ENCODE measurements around the gene CCSER1. TPM values are rescaled to one million over a fixed set of nuclear protein-coding genes. Genes with fewer than 3 reads are reported as not detected.
"Not testable (repeated sequence)": the region's sequence is repeated elsewhere in the genome, so short reads cannot be mapped to it uniquely, and the experiment has no call there.

The CCSER1 gene
- total RNA-seq, 6 donors from 2014 or later: 4.4 to 26.1 (median 13.8) TPM

DNA sequence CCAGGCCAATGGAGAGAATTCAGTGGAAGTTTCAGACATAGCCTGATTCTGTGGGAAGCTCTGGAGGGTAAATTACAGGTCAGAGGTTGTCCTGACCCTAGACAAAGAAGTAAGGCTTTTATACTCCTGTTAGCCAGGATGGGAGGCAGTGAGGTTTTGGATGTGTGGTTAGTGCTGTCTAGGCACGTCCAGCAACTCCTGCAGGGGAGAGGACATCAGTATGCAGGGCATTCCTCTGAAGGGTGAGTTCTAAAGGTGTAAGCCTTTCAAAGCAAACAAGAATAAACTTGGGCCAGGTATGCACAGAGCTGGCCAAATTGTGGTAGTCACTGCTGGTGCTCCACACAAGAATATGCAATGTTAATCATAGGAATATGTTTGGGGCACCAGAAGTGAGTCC lies 562.5 kb downstream of the CCSER1 start:
- no peaks in the 10 kb centered on the region for H3K27me3 ChIP-seq
- TF ChIP-seq EP300 (IDR thresholded peaks at IDR 0.05) (no peak), POLR2AphosphoS5 (IDR thresholded peaks at IDR 0.05) (no peak), POLR2A (IDR thresholded peaks at IDR 0.05) (no peak)
- TF ChIP-seq, protein P1, sequence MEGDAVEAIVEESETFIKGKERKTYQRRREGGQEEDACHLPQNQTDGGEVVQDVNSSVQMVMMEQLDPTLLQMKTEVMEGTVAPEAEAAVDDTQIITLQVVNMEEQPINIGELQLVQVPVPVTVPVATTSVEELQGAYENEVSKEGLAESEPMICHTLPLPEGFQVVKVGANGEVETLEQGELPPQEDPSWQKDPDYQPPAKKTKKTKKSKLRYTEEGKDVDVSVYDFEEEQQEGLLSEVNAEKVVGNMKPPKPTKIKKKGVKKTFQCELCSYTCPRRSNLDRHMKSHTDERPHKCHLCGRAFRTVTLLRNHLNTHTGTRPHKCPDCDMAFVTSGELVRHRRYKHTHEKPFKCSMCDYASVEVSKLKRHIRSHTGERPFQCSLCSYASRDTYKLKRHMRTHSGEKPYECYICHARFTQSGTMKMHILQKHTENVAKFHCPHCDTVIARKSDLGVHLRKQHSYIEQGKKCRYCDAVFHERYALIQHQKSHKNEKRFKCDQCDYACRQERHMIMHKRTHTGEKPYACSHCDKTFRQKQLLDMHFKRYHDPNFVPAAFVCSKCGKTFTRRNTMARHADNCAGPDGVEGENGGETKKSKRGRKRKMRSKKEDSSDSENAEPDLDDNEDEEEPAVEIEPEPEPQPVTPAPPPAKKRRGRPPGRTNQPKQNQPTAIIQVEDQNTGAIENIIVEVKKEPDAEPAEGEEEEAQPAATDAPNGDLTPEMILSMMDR (IDR thresholded peaks at IDR 0.05): no peak
- no peak for ATAC-seq (ENCODE audit: low FRiP score in 2 of 2)
- no peak overlapping the region for H3K4me3 ChIP-seq
- H3K9me3 ChIP-seq: no peaks in the 10 kb centered on the region
- DNase-seq: no peak
- H3K4me1 ChIP-seq: no peaks in the 10 kb centered on the region
- WGBS, 2 donors: 57% methylated on average over 1 of the region's 1 CpG
- no peaks in the 10 kb centered on the region for H3K36me3 ChIP-seq
- H3K27ac ChIP-seq: no peak overlapping the region

DNA sequence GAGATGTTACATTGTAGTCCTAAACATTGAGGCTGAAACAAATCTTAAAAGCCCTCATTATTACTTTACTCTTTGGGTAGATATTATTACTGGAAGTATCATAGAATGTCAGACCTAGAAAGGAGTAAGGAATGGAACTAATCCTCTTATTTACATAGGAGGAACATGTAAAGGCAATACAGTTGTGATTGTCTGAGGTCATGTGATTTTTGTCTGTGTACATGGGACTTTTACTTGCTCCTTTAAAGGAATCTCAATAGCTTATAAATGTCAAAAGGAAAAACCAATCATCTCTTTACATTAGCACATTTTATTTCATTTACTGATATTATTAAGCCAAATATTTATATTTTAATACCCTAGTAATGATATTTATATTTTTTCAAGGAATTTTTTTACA lies 568.2 kb downstream of the CCSER1 start:
- TF ChIP-seq EP300 (IDR thresholded peaks at IDR 0.05) (no peak), POLR2A (IDR thresholded peaks at IDR 0.05) (no peak), POLR2AphosphoS5 (IDR thresholded peaks at IDR 0.05) (no peak)
- TF ChIP-seq, protein P1 (IDR thresholded peaks at IDR 0.05): no peak
- Histone ChIP-seq H3K27ac (no peak overlapping the region), H3K27me3 (no peaks in the 10 kb centered on the region), H3K36me3 (no peaks in the 10 kb centered on the region), H3K4me1 (no peaks in the 10 kb centered on the region), H3K4me3 (no peak overlapping the region), H3K9me3 (peaks cover 0 to 5% (median 0%) of the 10 kb centered on the region in 4 donors)
- no peak for DNase-seq
- no peak for ATAC-seq (ENCODE audit: low FRiP score in 2 of 2)

DNA sequence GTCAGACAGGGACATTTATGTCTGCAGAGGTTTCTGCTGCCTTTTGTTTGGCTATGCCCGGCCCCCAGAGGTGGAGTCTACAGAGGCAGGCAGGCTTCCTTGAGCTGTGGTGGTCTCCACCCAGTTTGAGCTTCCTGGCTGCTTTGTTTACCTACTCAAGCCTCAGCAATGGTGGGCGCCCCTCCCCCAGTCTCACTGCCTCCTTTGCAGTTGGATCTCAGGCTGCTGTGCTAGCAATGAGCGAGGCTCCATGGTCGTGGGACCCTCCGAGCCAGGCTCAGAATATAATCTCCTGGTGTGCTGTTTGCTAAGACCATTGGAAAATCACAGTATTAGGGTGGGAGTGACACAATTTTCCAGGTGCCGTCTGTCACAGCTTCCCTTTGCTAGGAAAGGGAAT lies 578.3 kb downstream of the CCSER1 start:
- not testable (repeated sequence) for H3K36me3 ChIP-seq; H3K4me3 ChIP-seq; H3K9me3 ChIP-seq; H3K27ac ChIP-seq; ATAC-seq (ENCODE audit: low FRiP score in 2 of 2); DNase-seq; H3K27me3 ChIP-seq; H3K4me1 ChIP-seq
- 93 to 94% methylated on average over 3 to 6 of the region's 6 CpGs for WGBS, 2 donors

DNA sequence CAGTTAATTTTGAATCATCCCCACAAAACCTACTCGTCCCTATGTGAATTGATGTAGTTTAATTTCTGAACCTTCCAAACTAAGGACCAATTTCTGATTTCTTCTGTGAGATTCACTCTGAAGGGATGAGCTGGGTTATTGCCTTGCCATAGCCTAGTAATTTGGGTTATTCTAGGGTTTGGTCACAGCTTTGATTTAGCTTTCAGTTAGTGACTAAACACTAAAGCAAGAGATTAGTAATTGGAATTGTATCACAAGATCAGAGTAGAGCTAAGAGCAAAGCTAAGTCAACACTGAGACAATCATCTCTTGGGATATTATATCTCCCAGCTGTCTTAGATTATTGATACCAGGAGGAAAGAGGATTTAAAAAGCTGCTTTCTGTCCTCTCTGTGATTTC lies 588.0 kb downstream of the CCSER1 start:
- DNase-seq (no peak), ATAC-seq (ENCODE audit: low FRiP score in 2 of 2) (no peak)
- H3K27me3 ChIP-seq: no peaks in the 10 kb centered on the region
- TF ChIP-seq POLR2AphosphoS5 (IDR thresholded peaks at IDR 0.05) (no peak), POLR2A (IDR thresholded peaks at IDR 0.05) (no peak), EP300 (IDR thresholded peaks at IDR 0.05) (no peak)
- TF ChIP-seq, protein P1 (IDR thresholded peaks at IDR 0.05): no peak
- no peak overlapping the region for H3K4me3 ChIP-seq
- no peaks in the 10 kb centered on the region for H3K9me3 ChIP-seq
- no peaks in the 10 kb centered on the region for H3K4me1 ChIP-seq
- 75 to 100% methylated on average over 1 of the region's 1 CpG for WGBS, 2 donors
- no peak overlapping the region for H3K27ac ChIP-seq
- no peaks in the 10 kb centered on the region for H3K36me3 ChIP-seq

- no peaks in the 10 kb centered on the region for H3K27me3 ChIP-seq
- TF ChIP-seq POLR2A (IDR thresholded peaks at IDR 0.05): no peak
- no peak for TF ChIP-seq POLR2AphosphoS5 (IDR thresholded peaks at IDR 0.05)
- TF ChIP-seq EP300 (IDR thresholded peaks at IDR 0.05): no peak
- TF ChIP-seq, protein P1 (IDR thresholded peaks at IDR 0.05): no peak
- no peaks in the 10 kb centered on the region for H3K36me3 ChIP-seq
- ATAC-seq (ENCODE audit: low FRiP score in 2 of 2): no peak
- WGBS, 2 donors: 91 to 94% methylated on average over 9 to 10 of the region's 10 CpGs
- H3K9me3 ChIP-seq: no peaks in the 10 kb centered on the region
- H3K4me1 ChIP-seq: no peaks in the 10 kb centered on the region
- no peak overlapping the region for H3K4me3 ChIP-seq
- H3K27ac ChIP-seq: no peak overlapping the region
- DNase-seq: no peak
These were observed 591.7 kb downstream of the CCSER1 start for GRCh38 chr4:90718931-90719330.

Measured in upper lobe of left lung (tissue), 6 donors.